Sigmoid colon (tissue), 3 donors: ENCODE data around the gene SND1.

ENCODE experiments used
- CTCF ChIP-seq, 4 experiments: fragments of 450-650 bp in 3 of 4; fragments of 200-600 bp in 1 of 4; IDR thresholded peaks; one replicate each; pipeline ENCODE4 v1.5.1; 2016 to 2019; ENCODE audit warnings: antibody characterized with exemption in 4 of 4, mild to moderate bottlenecking in 3 of 4, moderate library complexity in 2 of 4
- POLR2A ChIP-seq, 2 donors: fragments of 450-650 bp; IDR thresholded peaks; one replicate each; pipeline ENCODE4 v1.6.1; 2016; ENCODE audit warnings: antibody characterized with exemption in 2 of 2, mild to moderate bottlenecking in 2 of 2, moderate library complexity in 2 of 2

- TF ChIP-seq CTCF (IDR thresholded peaks at IDR 0.05), result no peak
- TF ChIP-seq POLR2A (IDR thresholded peaks at IDR 0.05), result no peak
Measured at GRCh38 chr7:127850195-127850594, 198.2 kb downstream of the SND1 start.
